CD4-positive, alpha-beta T cell (primary cell): ENCODE measurements around the gene NLE1. TPM values are rescaled to one million over a fixed set of nuclear protein-coding genes. Genes with fewer than 3 reads are reported as not detected.

Experiments used
- ATAC-seq: fragments of 200-7000 bp; cut with Tn5 transposase; one replicate; pipeline ENCODE4 v1.10.0; 2022; ENCODE audit warnings: mild to moderate bottlenecking; ENCODE audit not compliant: poor library complexity
- CTCF ChIA-PET: fragments of 350-600 bp; sonication (Branson Sonifier 250); formaldehyde crosslinking; loops from one replicate; lab custom pipeline; 2021; ENCODE audit warnings: antibody characterized with exemption, inconsistent platforms; lab: Charles Lee
- POLR2A ChIA-PET: fragments of 350-600 bp; sonication (Branson Sonifier 250); formaldehyde crosslinking; loops from one replicate; lab custom pipeline; 2021; ENCODE audit warnings: antibody characterized with exemption, inconsistent platforms; lab: Charles Lee
- DNase-seq, 14 experiments: peaks; one replicate each; pipeline ENCODE4 v3.0.0-alpha.2; 2013 to 2020; ENCODE audit warnings: mixed read lengths in 2 of 14
- H3K27ac ChIP-seq, 2 donors: one replicate each; pipeline versions ENCODE4 v1.5.1 to v1.7.0; 2013; ENCODE audit warnings: low read length in 2 of 2, low read depth in 1 of 2, mild to moderate bottlenecking in 1 of 2
- H3K27me3 ChIP-seq, 2 experiments: 1 replicate in 1 of 2; 2 replicates in 1 of 2; pipeline versions ENCODE4 v1.6.1 to v1.7.0; 2013; ENCODE audit warnings: low read length in 2 of 2, control low read depth in 1 of 2, mild to moderate bottlenecking in 1 of 2, moderate library complexity in 1 of 2; ENCODE audit not compliant: insufficient read depth in 2 of 2, control insufficient read depth in 1 of 2
- H3K36me3 ChIP-seq: one replicate; pipeline ENCODE4 v1.6.1; 2013; ENCODE audit warnings: low read length, control low read depth; ENCODE audit not compliant: insufficient read depth
- H3K4me1 ChIP-seq: one replicate; pipeline ENCODE4 v1.6.1; 2013; ENCODE audit warnings: low read length, control low read depth; ENCODE audit not compliant: insufficient read depth
- H3K4me3 ChIP-seq: one replicate; pipeline ENCODE4 v1.5.1; 2013; ENCODE audit warnings: mild to moderate bottlenecking, low read length, moderate library complexity
- H3K9me3 ChIP-seq, 2 experiments: 1 replicate in 1 of 2; 2 replicates in 1 of 2; pipeline versions ENCODE4 v1.6.1 to v1.7.0; 2013; ENCODE audit warnings: low read length in 2 of 2, mild to moderate bottlenecking in 2 of 2, control low read depth in 1 of 2, moderate library complexity in 1 of 2; ENCODE audit not compliant: control insufficient read depth in 1 of 2, insufficient read depth in 1 of 2
- H3K27ac Mint-ChIP-seq: one replicate; pipeline ENCODE4 v1.8.0; 2020; ENCODE audit warnings: mixed read lengths
- H3K27me3 Mint-ChIP-seq: one replicate; pipeline ENCODE4 v1.8.0; 2021; ENCODE audit warnings: mixed read lengths
- H3K36me3 Mint-ChIP-seq: one replicate; pipeline ENCODE4 v1.8.0; 2021; ENCODE audit warnings: low read depth, mixed read lengths
- H3K4me1 Mint-ChIP-seq: one replicate; pipeline ENCODE4 v1.8.0; 2021; ENCODE audit warnings: low read depth, mixed read lengths
- H3K4me3 Mint-ChIP-seq: one replicate; pipeline ENCODE4 v1.8.0; 2020; ENCODE audit warnings: mild to moderate bottlenecking, mixed read lengths
- H3K9me3 Mint-ChIP-seq: one replicate; pipeline ENCODE4 v1.8.0; 2020; ENCODE audit warnings: mixed read lengths
- intact Hi-C, 2 experiments: fragments of 100-400 bp; cut with DNase I in 1 of 2; cut with micrococcal nuclease in 1 of 2; formaldehyde crosslinking; loops; one replicate each; pipeline versions ENCODE4 v1.15.1 to v1.9.0; 2023 to 2025; cut with DNase I, micrococcal nuclease
- total RNA-seq, 174 experiments: library from RNA in 2 of 174; stranded (reverse) in 2 of 174; gene quantifications; one replicate each; pipeline ENCODE4 v1.2.3 and lab custom pipeline; 2021 to 2026
- TF ChIP-seq, protein P1 (sequence below): fragments of 200-600 bp; IDR thresholded peaks from one replicate; pipeline ENCODE4 v1.8.0; 2022; ENCODE audit warnings: antibody characterized with exemption, mild to moderate bottlenecking

Gene NLE1
- total RNA-seq, 2 experiments from 2014 or later, result 8.9 to 9.5 TPM

DNA sequence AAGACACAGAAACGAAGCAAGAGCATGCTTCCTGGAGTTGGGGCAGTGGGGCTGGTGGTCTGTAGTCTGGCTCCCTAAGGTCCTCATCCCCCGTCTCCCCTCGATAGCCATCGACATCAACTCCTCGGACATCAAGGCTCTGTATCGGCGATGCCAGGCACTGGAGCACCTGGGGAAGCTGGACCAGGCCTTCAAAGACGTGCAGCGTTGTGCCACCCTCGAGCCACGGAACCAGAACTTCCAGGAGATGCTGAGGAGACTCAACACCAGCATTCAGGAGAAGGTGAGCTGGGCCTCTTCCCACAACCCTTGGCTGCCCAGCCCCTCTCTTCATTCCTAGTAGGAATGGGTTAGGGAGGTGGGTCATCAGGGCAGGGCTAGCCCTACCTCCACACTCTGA lies 7.8 kb upstream of the NLE1 start:
- POLR2A ChIA-PET, result interaction anchor here (0.8 kb wide), 1 partner anchor 8 kb away, joined by 3 read pairs; the partner anchor contains the start of gene NLE1
- CTCF ChIA-PET, result no interaction called here
- no peak overlapping the region for H3K27ac Mint-ChIP-seq
- Histone ChIP-seq H3K27me3 (no peaks in the 10 kb centered on the region), H3K36me3 (no peaks in the 10 kb centered on the region), H3K27ac (no peak overlapping the region), H3K9me3 (no peaks in the 10 kb centered on the region), H3K4me1 (no peaks in the 10 kb centered on the region), H3K4me3 (no peak overlapping the region)
- H3K36me3 Mint-ChIP-seq, result no peaks in the 10 kb centered on the region
- intact Hi-C loops, result no loop called here
- no peaks in the 10 kb centered on the region for H3K4me1 Mint-ChIP-seq
- DNase-seq (no peak), ATAC-seq (no peak)
- no peaks in the 10 kb centered on the region for H3K27me3 Mint-ChIP-seq
- H3K9me3 Mint-ChIP-seq, result no peaks in the 10 kb centered on the region
- TF ChIP-seq, protein P1, sequence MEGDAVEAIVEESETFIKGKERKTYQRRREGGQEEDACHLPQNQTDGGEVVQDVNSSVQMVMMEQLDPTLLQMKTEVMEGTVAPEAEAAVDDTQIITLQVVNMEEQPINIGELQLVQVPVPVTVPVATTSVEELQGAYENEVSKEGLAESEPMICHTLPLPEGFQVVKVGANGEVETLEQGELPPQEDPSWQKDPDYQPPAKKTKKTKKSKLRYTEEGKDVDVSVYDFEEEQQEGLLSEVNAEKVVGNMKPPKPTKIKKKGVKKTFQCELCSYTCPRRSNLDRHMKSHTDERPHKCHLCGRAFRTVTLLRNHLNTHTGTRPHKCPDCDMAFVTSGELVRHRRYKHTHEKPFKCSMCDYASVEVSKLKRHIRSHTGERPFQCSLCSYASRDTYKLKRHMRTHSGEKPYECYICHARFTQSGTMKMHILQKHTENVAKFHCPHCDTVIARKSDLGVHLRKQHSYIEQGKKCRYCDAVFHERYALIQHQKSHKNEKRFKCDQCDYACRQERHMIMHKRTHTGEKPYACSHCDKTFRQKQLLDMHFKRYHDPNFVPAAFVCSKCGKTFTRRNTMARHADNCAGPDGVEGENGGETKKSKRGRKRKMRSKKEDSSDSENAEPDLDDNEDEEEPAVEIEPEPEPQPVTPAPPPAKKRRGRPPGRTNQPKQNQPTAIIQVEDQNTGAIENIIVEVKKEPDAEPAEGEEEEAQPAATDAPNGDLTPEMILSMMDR, result no peak
- H3K4me3 Mint-ChIP-seq, result no peak overlapping the region

DNA sequence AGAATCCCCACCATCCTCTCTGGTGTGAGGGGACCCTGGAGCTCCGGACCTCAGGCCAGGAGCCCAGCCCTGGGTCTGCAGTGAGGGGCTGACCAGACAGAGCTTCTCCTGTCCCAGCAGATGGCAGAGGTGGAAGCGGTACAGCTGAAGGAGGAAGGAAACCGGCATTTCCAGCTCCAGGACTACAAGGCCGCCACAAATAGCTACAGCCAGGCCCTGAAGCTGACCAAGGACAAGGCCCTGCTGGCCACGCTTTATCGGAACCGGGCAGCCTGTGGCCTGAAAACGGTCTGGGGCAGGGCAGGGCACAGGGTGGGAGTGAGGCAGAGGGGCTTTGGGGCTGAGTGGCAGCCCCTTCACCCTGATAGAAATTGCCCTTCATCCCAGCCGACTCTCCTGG lies 6.0 kb upstream of the NLE1 start:
- H3K27me3 ChIP-seq, result no peaks in the 10 kb centered on the region
- DNase-seq (no peak), ATAC-seq (no peak)
- H3K36me3 Mint-ChIP-seq, result no peaks in the 10 kb centered on the region
- no peak overlapping the region for H3K27ac Mint-ChIP-seq
- ChIA-PET POLR2A (no interaction called here), CTCF (no interaction called here)
- intact Hi-C loops, result no loop called here
- H3K27me3 Mint-ChIP-seq, result no peaks in the 10 kb centered on the region
- peaks cover 7% of the 10 kb centered on the region for H3K4me1 Mint-ChIP-seq
- H3K27ac ChIP-seq, result no peak overlapping the region
- H3K9me3 ChIP-seq, result no peaks in the 10 kb centered on the region
- H3K36me3 ChIP-seq, result no peaks in the 10 kb centered on the region
- H3K4me3 ChIP-seq, result no peak overlapping the region
- H3K9me3 Mint-ChIP-seq, result no peaks in the 10 kb centered on the region
- H3K4me3 Mint-ChIP-seq, result no peak overlapping the region
- H3K4me1 ChIP-seq, result no peaks in the 10 kb centered on the region
- TF ChIP-seq, protein P1, result no peak

DNA sequence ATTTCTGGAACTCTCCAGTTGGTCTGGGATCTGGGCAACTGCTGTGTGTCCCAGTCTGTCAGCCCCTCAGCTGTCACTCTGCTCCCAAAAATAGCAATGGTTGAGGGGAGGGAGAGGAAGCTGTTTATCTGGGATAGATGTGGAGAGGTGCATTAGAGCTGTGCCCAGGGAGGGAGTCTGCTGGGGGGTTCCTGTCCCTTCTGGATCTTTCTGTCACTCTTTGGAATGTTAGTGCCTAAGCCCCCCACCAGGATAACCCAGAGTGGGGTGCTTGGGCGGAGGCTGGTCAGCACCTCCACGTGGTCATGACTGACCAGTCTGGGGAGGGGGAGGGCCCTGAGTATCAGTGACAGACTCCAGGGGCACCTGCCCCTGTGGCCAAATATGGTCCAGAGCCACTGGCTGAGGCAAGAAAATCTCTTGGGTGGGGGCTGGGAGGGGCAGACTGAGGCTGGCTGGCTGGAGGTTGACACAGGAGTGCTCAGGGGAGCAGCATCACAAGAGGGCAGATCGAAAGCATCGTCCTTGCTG lies 5.3 kb upstream of the NLE1 start, which contains the start of gene UNC45B:
UNC45B (plus strand) TSS at position 443 of the 531 bp plus-strand sequence. CDS start 447 bp downstream, outside the sequence.
- Mint-ChIP-seq H3K27ac (no peak within 1 kb of the TSS), H3K4me3 (no peak within 1 kb of the TSS), H3K27me3 (no peaks in the 10 kb centered on the region), H3K9me3 (no peaks in the 10 kb centered on the region), H3K36me3 (no peaks in the 10 kb centered on the region), H3K4me1 (peaks cover 8% of the 10 kb centered on the region)
- no peak for ATAC-seq
- intact Hi-C loops, result no loop called here
- no peak for DNase-seq
- Histone ChIP-seq H3K36me3 (no peaks in the 10 kb centered on the region), H3K4me1 (peaks cover 2% of the 10 kb centered on the region), H3K4me3 (no peak within 1 kb of the TSS), H3K27ac (no peak within 1 kb of the TSS), H3K9me3 (no peaks in the 10 kb centered on the region), H3K27me3 (no peaks in the 10 kb centered on the region)
- TF ChIP-seq, protein P1, result no peak
- ChIA-PET POLR2A (interaction anchor here (0.6 kb wide), 1 partner anchor 50 kb away, joined by 4 read pairs; no protein-coding TSS in a partner anchor), CTCF (no interaction called here)
